GM13976 (cell line): ENCODE measurements around the gene RASGRP4.

Experiments
- DNase-seq: peaks from one replicate; pipeline ENCODE4 v3.0.0; 2012; ENCODE audit warnings: low spot score
- CTCF ChIP-seq: IDR thresholded peaks from 2 replicates; pipeline ENCODE4 v1.5.1; 2012; ENCODE audit warnings: borderline replicate concordance, mild to moderate bottlenecking; ENCODE audit not compliant: insufficient read depth; ENCODE audit errors: extremely low read depth, missing control alignments, control extremely low read depth
- in situ Hi-C: fragments of 300-500 bp; cut with MboI; formaldehyde crosslinking; loops from one replicate; pipeline ENCODE4 v1.12.0; 2022; ENCODE audit warnings: low sequenced_read_pairs, mixed read lengths, inconsistent platforms; ENCODE audit not compliant: unreplicated experiment

RASGRP4 gene

GRCh38 chr19:38441657-38442348, 15.8 kb upstream of the RASGRP4 start:
- DNase-seq, result peak; percentile 74
- TF ChIP-seq CTCF, result peak; percentile 29
- in situ Hi-C loops, result no loop called here

- in situ Hi-C loops, result no loop called here
- no peak for DNase-seq
- no peak for TF ChIP-seq CTCF
These were observed 14.6 kb upstream of the RASGRP4 start for GRCh38 chr19:38440592-38440991.

- in situ Hi-C loops, result no loop called here
- TF ChIP-seq CTCF, result no peak
These were observed 11.9 kb upstream of the RASGRP4 start for GRCh38 chr19:38437917-38438316.

GRCh38 chr19:38437295-38437694, 11.3 kb upstream of the RASGRP4 start:
- in situ Hi-C loops, result no loop called here
- TF ChIP-seq CTCF, result no peak
- DNase-seq, result no peak

More at GRCh38 chr19:38437917-38438316, 11.9 kb upstream of the RASGRP4 start:
- no peak for DNase-seq

- no peak for TF ChIP-seq CTCF
- in situ Hi-C loops, result no loop called here
- DNase-seq, result no peak
These were observed 8.6 kb upstream of the RASGRP4 start for GRCh38 chr19:38434549-38435051.

GRCh38 chr19:38433268-38433733, 7.3 kb upstream of the RASGRP4 start, which contains the start of gene RYR1:
RYR1 (plus strand) TSS chr19:38433691; CDS start chr19:38433830, 139 bp downstream.
- TF ChIP-seq CTCF, result no peak
- peak; percentile 91 for DNase-seq
- in situ Hi-C loops, result no loop called here
